HCT116 (cell line): ENCODE data around the gene AP3D1. TPM values are rescaled to one million over a fixed set of nuclear protein-coding genes. Genes with fewer than 3 reads are reported as not detected.

Experiments
- ATAC-seq: fragments of 200-7000 bp; cut with Tn5 transposase; 2 replicates; pipeline ENCODE4 v1.9.1; 2020; ENCODE audit warnings: mild to moderate bottlenecking, moderate library complexity
- BruUV-seq: library from RNA; stranded (reverse); fragments of 400-500 nt; replicated peaks from 2 replicates; lab custom pipeline; 2021; lab: Mats Ljungman, UMichigan
- CTCF ChIA-PET: fragments of 300-600 bp; sonication (Branson Sonifier 250); formaldehyde crosslinking; loops from one replicate; lab custom pipeline; 2021; ENCODE audit warnings: antibody characterized with exemption; lab: Charles Lee
- POLR2A ChIA-PET: fragments of 300-600, 350-600 bp; sonication (Branson Sonifier 250); formaldehyde crosslinking; loops from one replicate; lab custom pipeline; 2021; ENCODE audit warnings: antibody characterized with exemption; lab: Charles Lee
- RAD21 ChIA-PET, 2 experiments: fragments of 300-600 bp; sonication (Branson Sonifier 250); formaldehyde crosslinking; loops; one replicate each; lab custom pipeline; 2023; ENCODE audit warnings: low total read pairs in 2 of 2; ENCODE audit not compliant: uncharacterized antibody in 2 of 2, unreplicated experiment in 2 of 2, low non-redundant PET in 1 of 2; lab: Charles Lee
- DNase-seq: peaks from one replicate; pipeline ENCODE4 v3.0.0-alpha.2; 2010; ENCODE audit warnings: low read depth, low spot score
- H2AFZ ChIP-seq: fragments of 200-600 bp; shearing (Covaris generic), sonication (generic); 2 replicates; pipeline ENCODE4 v1.6.1; 2017; ENCODE audit warnings: low read depth, mixed run types, mixed read lengths, antibody characterized with exemption, low read length; ENCODE audit not compliant: poor library complexity, severe bottlenecking
- H3K27ac ChIP-seq: 2 replicates; pipeline ENCODE4 v1.5.1; 2012; ENCODE audit warnings: low read depth, low read length
- H3K27me3 ChIP-seq: fragments of 200-600 bp; sonication (generic); 2 replicates; pipeline ENCODE4 v1.6.1; 2016; ENCODE audit warnings: mixed run types, low read length, mixed read lengths; ENCODE audit not compliant: insufficient read depth
- H3K36me3 ChIP-seq, 2 experiments: fragments of 200-500 bp in 1 of 2; fragments of 200-600 bp in 1 of 2; sonication (Bioruptor generic) in 1 of 2; sonication (generic) in 1 of 2; 2 replicates each; pipeline versions ENCODE4 v1.5.1 to v1.6.1; 2014 to 2016; ENCODE audit warnings: low read length in 2 of 2, inconsistent platforms in 1 of 2, mixed read lengths in 1 of 2, mixed run types in 1 of 2; ENCODE audit not compliant: insufficient read depth in 2 of 2, control insufficient read depth in 1 of 2
- H3K4me1 ChIP-seq, 2 experiments: fragments of 200-600 bp in 1 of 2; sonication (generic) in 1 of 2; 2 replicates each; pipeline versions ENCODE4 v1.5.1 to v1.6.1; 2012 to 2017; ENCODE audit warnings: low read length in 2 of 2, inconsistent platforms in 1 of 2, mild to moderate bottlenecking in 1 of 2, mixed read lengths in 1 of 2, mixed run types in 1 of 2, moderate library complexity in 1 of 2; ENCODE audit not compliant: insufficient read depth in 2 of 2, control insufficient read depth in 1 of 2
- H3K4me2 ChIP-seq: fragments of 200-600 bp; sonication (generic); 2 replicates; pipeline ENCODE4 v1.6.1; 2017; ENCODE audit warnings: mixed run types, low read length, mixed read lengths
- H3K4me3 ChIP-seq, 2 experiments: fragments of 200-600 bp in 1 of 2; sonication (generic) in 1 of 2; replicated peaks in 1 of 2; 2 replicates each; pipeline ENCODE4 v1.5.1; 2011 to 2016; ENCODE audit warnings: low read length in 2 of 2, control low read depth in 1 of 2, low read depth in 1 of 2, mild to moderate bottlenecking in 1 of 2, mixed read lengths in 1 of 2, mixed run types in 1 of 2
- H3K79me2 ChIP-seq: fragments of 200-600 bp; sonication (generic); 2 replicates; pipeline ENCODE4 v1.6.1; 2017; ENCODE audit warnings: mild to moderate bottlenecking, mixed run types, low read length, moderate library complexity, mixed read lengths; ENCODE audit not compliant: insufficient read depth
- H3K9ac ChIP-seq: fragments of 200-600 bp; sonication (generic); 2 replicates; pipeline ENCODE4 v1.6.1; 2016; ENCODE audit warnings: low read length, mixed read lengths
- H3K9me2 ChIP-seq: fragments of 200-600 bp; sonication (generic), shearing (Covaris generic); 2 replicates; pipeline ENCODE4 v1.6.1; 2017; ENCODE audit warnings: mixed run types, mild to moderate bottlenecking, moderate library complexity; ENCODE audit not compliant: insufficient read depth
- H3K9me3 ChIP-seq, 2 experiments: fragments of 200-500 bp in 1 of 2; fragments of 200-600 bp in 1 of 2; sonication (Bioruptor generic) in 1 of 2; sonication (generic) in 1 of 2; 2 replicates each; pipeline ENCODE4 v1.6.1; 2014 to 2017; ENCODE audit warnings: low read length in 2 of 2, mixed read lengths in 2 of 2, inconsistent platforms in 1 of 2, low read depth in 1 of 2, mild to moderate bottlenecking in 1 of 2, mixed run types in 1 of 2, moderate library complexity in 1 of 2; ENCODE audit not compliant: control insufficient read depth in 1 of 2, insufficient read depth in 1 of 2
- H4K20me1 ChIP-seq: fragments of 200-600 bp; sonication (generic), shearing (Covaris generic); 2 replicates; pipeline ENCODE4 v1.6.1; 2017; ENCODE audit warnings: mixed run types, mild to moderate bottlenecking, moderate library complexity; ENCODE audit not compliant: insufficient read depth
- ATF3 ChIP-seq: IDR thresholded peaks from 2 replicates; pipeline ENCODE4 v1.6.1; 2012
- EGR1 ChIP-seq: IDR thresholded peaks from 2 replicates; pipeline ENCODE4 v1.6.1; 2012; ENCODE audit warnings: low read depth
- ELF1 ChIP-seq: IDR thresholded peaks from 2 replicates; pipeline ENCODE4 v1.6.1; 2012; ENCODE audit warnings: low read depth, borderline replicate concordance
- POLR2A ChIP-seq: IDR thresholded peaks from 2 replicates; pipeline ENCODE4 v1.7.0; 2011; ENCODE audit warnings: borderline replicate concordance; ENCODE audit not compliant: insufficient read depth, insufficient read length; ENCODE audit errors: extremely low read depth
- POLR2AphosphoS5 ChIP-seq: IDR thresholded peaks from 2 replicates; pipeline ENCODE4 v1.6.1; 2011; ENCODE audit warnings: mild to moderate bottlenecking, low read depth, low read length, moderate library complexity
- RAD21 ChIP-seq: IDR thresholded peaks from 2 replicates; pipeline ENCODE4 v1.6.1; 2012; ENCODE audit warnings: low read depth, mild to moderate bottlenecking
- SIN3A ChIP-seq: IDR thresholded peaks from 2 replicates; pipeline ENCODE4 v1.6.1; 2012; ENCODE audit warnings: low read depth
- SP1 ChIP-seq: IDR thresholded peaks from 2 replicates; pipeline ENCODE4 v1.6.1; 2012; ENCODE audit warnings: low read depth
- SRF ChIP-seq: IDR thresholded peaks from 2 replicates; pipeline ENCODE4 v1.6.1; 2012; ENCODE audit warnings: low read depth
- YY1 ChIP-seq: IDR thresholded peaks from 2 replicates; pipeline ENCODE4 v1.6.1; 2011; ENCODE audit warnings: low read length, low read depth, moderate library complexity, mild to moderate bottlenecking; ENCODE audit not compliant: insufficient replicate concordance; ENCODE audit errors: extremely low read depth
- ZFX ChIP-seq: fragments of 450-650 bp; IDR thresholded peaks from 2 replicates; pipeline ENCODE4 v1.6.1; 2017
- ZNF274 ChIP-seq: fragments of 200-500 bp; sonication (Bioruptor generic); IDR thresholded peaks from 2 replicates; pipeline ENCODE4 v1.6.1; 2014; ENCODE audit warnings: mild to moderate bottlenecking, low read depth, low read length, inconsistent platforms
- intact Hi-C: fragments of 100-400 bp; cut with micrococcal nuclease; formaldehyde crosslinking; loops from 2 replicates; pipeline ENCODE4 v1.10.0; 2022
- total RNA-seq: library from RNA; stranded (reverse); gene quantifications from one replicate; pipeline ENCODE4 v1.2.1, GENCODE V29; 2021; ENCODE audit not compliant: unreplicated experiment
- TF ChIP-seq, protein P1 (sequence below): IDR thresholded peaks from 2 replicates; pipeline ENCODE4 v1.6.1; 2011; ENCODE audit warnings: mild to moderate bottlenecking, low read length, moderate library complexity; ENCODE audit not compliant: insufficient replicate concordance; ENCODE audit errors: extremely low read depth
- TF ChIP-seq, protein P2 (sequence below): IDR thresholded peaks from 2 replicates; pipeline ENCODE4 v1.6.1; 2012; ENCODE audit warnings: low read depth
- TF ChIP-seq, protein P3 (sequence below), 3 experiments: fragments of 200-600 bp in 1 of 3; sonication (generic) in 1 of 3; IDR thresholded peaks in 2 of 3; conservative IDR thresholded peaks in 1 of 3; 2 replicates each; pipeline ENCODE4 v1.5.1; 2012 to 2017; ENCODE audit warnings: low read depth in 2 of 3, low read length in 2 of 3, antibody characterized with exemption in 1 of 3, borderline replicate concordance in 1 of 3, control low read depth in 1 of 3, mild to moderate bottlenecking in 1 of 3, mixed read lengths in 1 of 3, mixed run types in 1 of 3, moderate library complexity in 1 of 3; ENCODE audit not compliant: insufficient read depth in 1 of 3
- TF ChIP-seq, protein P4 (sequence below): IDR thresholded peaks from 2 replicates; pipeline ENCODE4 v1.6.1; 2012

AP3D1 gene
- total RNA-seq, 1 experiment from 2014 or later = 137 TPM

DNA sequence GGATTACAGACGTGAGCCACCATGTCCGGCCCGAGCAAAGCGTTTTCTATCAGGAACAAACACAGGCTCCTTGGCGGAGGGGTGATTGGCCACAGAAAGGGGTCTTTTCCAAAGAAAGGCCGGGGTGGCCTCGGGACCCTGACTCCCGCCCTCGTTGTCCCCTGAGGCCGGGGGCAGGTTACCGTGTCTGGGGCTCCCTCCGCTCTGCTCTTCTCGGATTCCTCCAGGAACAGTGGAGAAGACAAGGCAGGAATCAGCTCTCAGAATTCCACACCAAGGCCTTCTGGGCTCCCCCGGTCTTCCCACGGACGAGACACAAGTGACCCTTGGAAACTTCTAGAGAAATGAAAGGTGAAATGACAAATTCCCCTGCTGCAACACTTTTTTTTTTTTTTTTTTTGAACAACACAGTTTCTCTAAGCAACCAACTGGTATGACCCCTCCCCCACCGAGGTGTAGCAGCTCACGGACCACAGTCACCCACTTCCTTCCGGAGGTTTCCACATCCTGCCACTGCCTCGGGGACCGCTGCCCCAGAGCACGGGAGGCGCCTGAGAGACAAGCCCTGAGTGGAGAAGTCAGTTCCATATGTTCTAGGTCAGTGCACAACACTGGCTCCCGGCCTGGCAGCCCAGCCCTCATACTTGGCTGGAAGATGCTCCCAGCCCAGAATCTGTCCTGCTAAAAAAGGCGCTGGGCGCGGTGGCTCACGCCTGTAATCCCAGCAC is 66.2 kb downstream of the AP3D1 start:
- Histone ChIP-seq H3K9me3 (no peaks in the 10 kb centered on the region), H3K4me3 (no peak overlapping the region), H3K4me2 (no peak overlapping the region), H3K79me2 (peaks cover 10% of the 10 kb centered on the region; the same call in 1 of the 2 replicates), H3K4me1 (peaks cover 35 to 56% of the 10 kb centered on the region in 2 experiments), H3K27me3 (no peaks in the 10 kb centered on the region), H3K36me3 (no peaks in the 10 kb centered on the region; a peak in 1 of 4 replicates), H4K20me1 (no peaks in the 10 kb centered on the region), H3K9ac (no peak overlapping the region), H3K27ac (peak overlapping the region; percentile 34; the same call in 1 of the 2 replicates), H2AFZ (no peak overlapping the region), H3K9me2 (no peaks in the 10 kb centered on the region)
- TF ChIP-seq, protein P1, sequence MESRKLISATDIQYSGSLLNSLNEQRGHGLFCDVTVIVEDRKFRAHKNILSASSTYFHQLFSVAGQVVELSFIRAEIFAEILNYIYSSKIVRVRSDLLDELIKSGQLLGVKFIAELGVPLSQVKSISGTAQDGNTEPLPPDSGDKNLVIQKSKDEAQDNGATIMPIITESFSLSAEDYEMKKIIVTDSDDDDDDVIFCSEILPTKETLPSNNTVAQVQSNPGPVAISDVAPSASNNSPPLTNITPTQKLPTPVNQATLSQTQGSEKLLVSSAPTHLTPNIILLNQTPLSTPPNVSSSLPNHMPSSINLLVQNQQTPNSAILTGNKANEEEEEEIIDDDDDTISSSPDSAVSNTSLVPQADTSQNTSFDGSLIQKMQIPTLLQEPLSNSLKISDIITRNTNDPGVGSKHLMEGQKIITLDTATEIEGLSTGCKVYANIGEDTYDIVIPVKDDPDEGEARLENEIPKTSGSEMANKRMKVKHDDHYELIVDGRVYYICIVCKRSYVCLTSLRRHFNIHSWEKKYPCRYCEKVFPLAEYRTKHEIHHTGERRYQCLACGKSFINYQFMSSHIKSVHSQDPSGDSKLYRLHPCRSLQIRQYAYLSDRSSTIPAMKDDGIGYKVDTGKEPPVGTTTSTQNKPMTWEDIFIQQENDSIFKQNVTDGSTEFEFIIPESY = no peak
- TF ChIP-seq POLR2AphosphoS5 (no peak), ELF1 (no peak), SP1 (no peak), POLR2A (no peak), SRF (no peak), ZNF274 (no peak), RAD21 (no peak), ATF3 (no peak), SIN3A (no peak), EGR1 (no peak), YY1 (no peak), ZFX (no peak)
- TF ChIP-seq, protein P2, sequence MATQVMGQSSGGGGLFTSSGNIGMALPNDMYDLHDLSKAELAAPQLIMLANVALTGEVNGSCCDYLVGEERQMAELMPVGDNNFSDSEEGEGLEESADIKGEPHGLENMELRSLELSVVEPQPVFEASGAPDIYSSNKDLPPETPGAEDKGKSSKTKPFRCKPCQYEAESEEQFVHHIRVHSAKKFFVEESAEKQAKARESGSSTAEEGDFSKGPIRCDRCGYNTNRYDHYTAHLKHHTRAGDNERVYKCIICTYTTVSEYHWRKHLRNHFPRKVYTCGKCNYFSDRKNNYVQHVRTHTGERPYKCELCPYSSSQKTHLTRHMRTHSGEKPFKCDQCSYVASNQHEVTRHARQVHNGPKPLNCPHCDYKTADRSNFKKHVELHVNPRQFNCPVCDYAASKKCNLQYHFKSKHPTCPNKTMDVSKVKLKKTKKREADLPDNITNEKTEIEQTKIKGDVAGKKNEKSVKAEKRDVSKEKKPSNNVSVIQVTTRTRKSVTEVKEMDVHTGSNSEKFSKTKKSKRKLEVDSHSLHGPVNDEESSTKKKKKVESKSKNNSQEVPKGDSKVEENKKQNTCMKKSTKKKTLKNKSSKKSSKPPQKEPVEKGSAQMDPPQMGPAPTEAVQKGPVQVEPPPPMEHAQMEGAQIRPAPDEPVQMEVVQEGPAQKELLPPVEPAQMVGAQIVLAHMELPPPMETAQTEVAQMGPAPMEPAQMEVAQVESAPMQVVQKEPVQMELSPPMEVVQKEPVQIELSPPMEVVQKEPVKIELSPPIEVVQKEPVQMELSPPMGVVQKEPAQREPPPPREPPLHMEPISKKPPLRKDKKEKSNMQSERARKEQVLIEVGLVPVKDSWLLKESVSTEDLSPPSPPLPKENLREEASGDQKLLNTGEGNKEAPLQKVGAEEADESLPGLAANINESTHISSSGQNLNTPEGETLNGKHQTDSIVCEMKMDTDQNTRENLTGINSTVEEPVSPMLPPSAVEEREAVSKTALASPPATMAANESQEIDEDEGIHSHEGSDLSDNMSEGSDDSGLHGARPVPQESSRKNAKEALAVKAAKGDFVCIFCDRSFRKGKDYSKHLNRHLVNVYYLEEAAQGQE = no peak
- TF ChIP-seq, protein P3, sequence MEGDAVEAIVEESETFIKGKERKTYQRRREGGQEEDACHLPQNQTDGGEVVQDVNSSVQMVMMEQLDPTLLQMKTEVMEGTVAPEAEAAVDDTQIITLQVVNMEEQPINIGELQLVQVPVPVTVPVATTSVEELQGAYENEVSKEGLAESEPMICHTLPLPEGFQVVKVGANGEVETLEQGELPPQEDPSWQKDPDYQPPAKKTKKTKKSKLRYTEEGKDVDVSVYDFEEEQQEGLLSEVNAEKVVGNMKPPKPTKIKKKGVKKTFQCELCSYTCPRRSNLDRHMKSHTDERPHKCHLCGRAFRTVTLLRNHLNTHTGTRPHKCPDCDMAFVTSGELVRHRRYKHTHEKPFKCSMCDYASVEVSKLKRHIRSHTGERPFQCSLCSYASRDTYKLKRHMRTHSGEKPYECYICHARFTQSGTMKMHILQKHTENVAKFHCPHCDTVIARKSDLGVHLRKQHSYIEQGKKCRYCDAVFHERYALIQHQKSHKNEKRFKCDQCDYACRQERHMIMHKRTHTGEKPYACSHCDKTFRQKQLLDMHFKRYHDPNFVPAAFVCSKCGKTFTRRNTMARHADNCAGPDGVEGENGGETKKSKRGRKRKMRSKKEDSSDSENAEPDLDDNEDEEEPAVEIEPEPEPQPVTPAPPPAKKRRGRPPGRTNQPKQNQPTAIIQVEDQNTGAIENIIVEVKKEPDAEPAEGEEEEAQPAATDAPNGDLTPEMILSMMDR (IDR thresholded peaks at IDR 0.05 in 2 of 3, conservative IDR thresholded peaks at IDR 0.05 in 1 of 3; ENCODE audit: borderline replicate concordance in 1 of 3, insufficient read depth in 1 of 3, low read depth in 2 of 3, low read length in 2 of 3) = no peak
- TF ChIP-seq, protein P4, sequence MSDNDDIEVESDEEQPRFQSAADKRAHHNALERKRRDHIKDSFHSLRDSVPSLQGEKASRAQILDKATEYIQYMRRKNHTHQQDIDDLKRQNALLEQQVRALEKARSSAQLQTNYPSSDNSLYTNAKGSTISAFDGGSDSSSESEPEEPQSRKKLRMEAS = no peak
- no peak for ATAC-seq
- intact Hi-C loops = no loop called here
- RAD21 ChIA-PET = no interaction called here
- BruUV-seq = no TSS peak
- no peak for DNase-seq
- POLR2A ChIA-PET = no interaction called here
- CTCF ChIA-PET = no interaction called here
